ENCODE measurements around the gene BCAS3. TPM values are rescaled to one million over a fixed set of nuclear protein-coding genes. Genes with fewer than 3 reads are reported as not detected.

BCAS3 gene
- total RNA-seq, 1 experiment from 2014 or later, result 26.3 TPM

- ATAC-seq (no peak), DNase-seq (ENCODE audit: low read depth, low spot score) (no peak)
- intact Hi-C loops (cut with micrococcal nuclease), result no loop called here
- ChIA-PET POLR2A (no interaction called here), CTCF (no interaction called here), RAD21 (ENCODE audit: low non-redundant PET in 1 of 2, low total read pairs in 2 of 2, uncharacterized antibody in 2 of 2, unreplicated experiment in 2 of 2) (no interaction called here)
- H3K9ac ChIP-seq (ENCODE audit: low read length), result no peak overlapping the region
- no peaks in the 10 kb centered on the region for H4K20me1 ChIP-seq (ENCODE audit: insufficient read depth)
- H3K4me2 ChIP-seq (ENCODE audit: low read length), result no peak overlapping the region
- H3K9me2 ChIP-seq (ENCODE audit: insufficient read depth), result no peaks in the 10 kb centered on the region
- H2AFZ ChIP-seq (ENCODE audit: low read depth, low read length, poor library complexity, severe bottlenecking), result no peak overlapping the region
- no peak overlapping the region for H3K27ac ChIP-seq (ENCODE audit: low read depth, low read length)
- no peaks in the 10 kb centered on the region for H3K79me2 ChIP-seq (ENCODE audit: insufficient read depth, low read length)
- no peak overlapping the region for H3K4me3 ChIP-seq (replicated peaks in 1 of 2; ENCODE audit: low read depth in 1 of 2, low read length in 2 of 2)
- H3K9me3 ChIP-seq (ENCODE audit: control insufficient read depth in 1 of 2, insufficient read depth in 1 of 2, low read depth in 1 of 2, low read length in 2 of 2), result no peaks in the 10 kb centered on the region
- BruUV-seq (replicated peaks), result no TSS peak
- H3K27me3 ChIP-seq (ENCODE audit: insufficient read depth, low read length), result no peaks in the 10 kb centered on the region
- H3K36me3 ChIP-seq (ENCODE audit: control insufficient read depth in 1 of 2, insufficient read depth in 2 of 2, low read length in 2 of 2), result no peaks in the 10 kb centered on the region
- TF ChIP-seq FOSL1 (IDR thresholded peaks at IDR 0.05; ENCODE audit: low read depth) (no peak), ZNF274 (IDR thresholded peaks at IDR 0.05; ENCODE audit: low read depth, low read length) (no peak), ELF1 (IDR thresholded peaks at IDR 0.05; ENCODE audit: borderline replicate concordance, low read depth) (no peak), SIN3A (IDR thresholded peaks at IDR 0.05; ENCODE audit: low read depth) (no peak), POLR2AphosphoS5 (IDR thresholded peaks at IDR 0.05; ENCODE audit: low read depth, low read length) (no peak), ATF3 (IDR thresholded peaks at IDR 0.05) (no peak), RAD21 (IDR thresholded peaks at IDR 0.05; ENCODE audit: low read depth) (no peak), EZH2phosphoT487 (IDR thresholded peaks at IDR 0.05; ENCODE audit: borderline replicate concordance) (no peak), REST (IDR thresholded peaks at IDR 0.05; ENCODE audit: low read depth) (no peak), SRF (IDR thresholded peaks at IDR 0.05; ENCODE audit: low read depth) (no peak), TCF7L2 (IDR thresholded peaks at IDR 0.05; ENCODE audit: borderline replicate concordance, extremely low read depth, insufficient read depth, insufficient read length) (no peak), SP1 (IDR thresholded peaks at IDR 0.05; ENCODE audit: low read depth) (no peak), POLR2A (IDR thresholded peaks at IDR 0.05; ENCODE audit: borderline replicate concordance, extremely low read depth, insufficient read depth, insufficient read length) (no peak), CEBPB (IDR thresholded peaks at IDR 0.05; ENCODE audit: low read depth) (no peak)
- no peaks in the 10 kb centered on the region for H3K4me1 ChIP-seq (ENCODE audit: control insufficient read depth in 1 of 2, insufficient read depth in 2 of 2, low read length in 2 of 2)
These were observed 39.1 kb downstream of the BCAS3 start for GRCh38 chr17:60716766-60717165.

Measured in HCT116 (cell line).